Neural cell (in vitro differentiated cells): ENCODE results near the gene DENND10. TPM values are rescaled to one million over a fixed set of nuclear protein-coding genes. Genes with fewer than 3 reads are reported as not detected.

Experiments used
- H2AFZ ChIP-seq: fragments of 200-600, 300-800 bp; sonication (generic), shearing (Covaris generic); 2 replicates; pipeline ENCODE4 v1.6.0; 2014; ENCODE audit warnings: low read depth, mild to moderate bottlenecking, antibody characterized with exemption, low read length, moderate library complexity
- H3F3A ChIP-seq: fragments of 200-600 bp; shearing (Covaris generic); 2 replicates; pipeline ENCODE4 v1.6.1; 2016; ENCODE audit warnings: mild to moderate bottlenecking, moderate library complexity, mixed read lengths, antibody characterized with exemption, low read length; ENCODE audit not compliant: insufficient read depth, poor library complexity, severe bottlenecking
- H3K27ac ChIP-seq: fragments of 200-600, 300-800 bp; sonication (generic), shearing (Covaris generic); 2 replicates; pipeline ENCODE4 v1.5.1; 2014; ENCODE audit warnings: mild to moderate bottlenecking, low read length, moderate library complexity
- H3K27me3 ChIP-seq: fragments of 300-800, 200-600 bp; sonication (generic), shearing (Covaris generic); 2 replicates; pipeline ENCODE4 v1.6.0; 2014; ENCODE audit warnings: mild to moderate bottlenecking, low read depth, low read length, moderate library complexity; ENCODE audit not compliant: insufficient read depth
- H3K36me3 ChIP-seq: fragments of 300-800, 200-600 bp; sonication (generic), shearing (Covaris generic); 2 replicates; pipeline ENCODE4 v1.5.1; 2014; ENCODE audit warnings: mild to moderate bottlenecking, antibody characterized with exemption, low read length, moderate library complexity; ENCODE audit not compliant: insufficient read depth
- H3K4me2 ChIP-seq: fragments of 300-800, 200-600 bp; sonication (generic), shearing (Covaris generic); 2 replicates; pipeline ENCODE4 v1.6.0; 2014; ENCODE audit warnings: mild to moderate bottlenecking, low read length
- H3K4me3 ChIP-seq: fragments of 300-800, 200-600 bp; sonication (generic), shearing (Covaris generic); 2 replicates; pipeline ENCODE4 v1.5.1; 2014; ENCODE audit warnings: mild to moderate bottlenecking, low read length, moderate library complexity
- H3K79me2 ChIP-seq: fragments of 200-600 bp; shearing (Covaris generic); replicated peaks from 2 replicates; pipeline ENCODE4 v1.6.0; 2014; ENCODE audit warnings: mild to moderate bottlenecking, low read length, moderate library complexity; ENCODE audit not compliant: insufficient read depth
- H3K9ac ChIP-seq: fragments of 300-800, 200-600 bp; sonication (generic), shearing (Covaris generic); 2 replicates; pipeline ENCODE4 v1.6.1; 2016; ENCODE audit warnings: mild to moderate bottlenecking, low read length, mixed read lengths
- H3K9me2 ChIP-seq: fragments of 200-600 bp; shearing (Covaris generic); 2 replicates; pipeline ENCODE4 v1.6.1; 2016; ENCODE audit warnings: mild to moderate bottlenecking, low read length, mixed read lengths; ENCODE audit not compliant: insufficient read depth
- H3K9me3 ChIP-seq: fragments of 200-600, 300-800 bp; sonication (generic), shearing (Covaris generic); 2 replicates; pipeline ENCODE4 v1.6.1; 2016; ENCODE audit warnings: mild to moderate bottlenecking, mixed run types, low read length, moderate library complexity, mixed read lengths
- H4K20me1 ChIP-seq: fragments of 200-600 bp; shearing (Covaris generic); 2 replicates; pipeline ENCODE4 v1.6.1; 2016; ENCODE audit warnings: mild to moderate bottlenecking, mixed run types; ENCODE audit not compliant: insufficient read depth
- CTCF ChIP-seq: fragments of 450-650 bp; IDR thresholded peaks from 2 replicates; pipeline ENCODE4 v1.5.1; 2014; ENCODE audit warnings: antibody characterized with exemption, mild to moderate bottlenecking, moderate library complexity; ENCODE audit not compliant: poor library complexity, severe bottlenecking
- EP300 ChIP-seq: fragments of 450-650 bp; conservative IDR thresholded peaks from 2 replicates; pipeline ENCODE4 v1.6.1; 2014; ENCODE audit warnings: antibody characterized with exemption, mild to moderate bottlenecking, moderate library complexity; ENCODE audit not compliant: poor library complexity, severe bottlenecking
- EZH2 ChIP-seq: fragments of 200-600, 300-800 bp; shearing (Covaris generic), sonication (generic); IDR thresholded peaks from 2 replicates; pipeline ENCODE4 v1.6.1; 2014; ENCODE audit warnings: antibody characterized with exemption, low read length, borderline replicate concordance, mild to moderate bottlenecking; ENCODE audit not compliant: insufficient read depth, poor library complexity, severe bottlenecking
- MXI1 ChIP-seq: fragments of 450-650 bp; conservative IDR thresholded peaks from 2 replicates; pipeline ENCODE4 v1.6.1; 2014; ENCODE audit warnings: antibody characterized with exemption, mild to moderate bottlenecking; ENCODE audit not compliant: poor library complexity, severe bottlenecking
- POLR2AphosphoS5 ChIP-seq: IDR thresholded peaks from 2 replicates; pipeline ENCODE4 v1.6.1; 2012
- RAD21 ChIP-seq: fragments of 450-650 bp; conservative IDR thresholded peaks from 2 replicates; pipeline ENCODE4 v1.6.1; 2014; ENCODE audit warnings: antibody characterized with exemption, mild to moderate bottlenecking, moderate library complexity
- REST ChIP-seq: IDR thresholded peaks from 2 replicates; pipeline ENCODE4 v1.6.1; 2012; ENCODE audit warnings: borderline replicate concordance
- SMC3 ChIP-seq: fragments of 450-650 bp; conservative IDR thresholded peaks from 2 replicates; pipeline ENCODE4 v1.6.1; 2014; ENCODE audit warnings: antibody characterized with exemption, mild to moderate bottlenecking, moderate library complexity; ENCODE audit not compliant: poor library complexity
- TAF1 ChIP-seq: IDR thresholded peaks from 2 replicates; pipeline ENCODE4 v1.6.1; 2012; ENCODE audit warnings: low read depth
- polyA plus RNA-seq: library from polyadenylated mRNA; depleted of rRNA; stranded (reverse); fragments of >200 nt; gene quantifications from 2 replicates; pipeline ENCODE4 v1.2.3, GENCODE V29; 2014

The DENND10 gene
- polyA plus RNA-seq, 1 donor from 2014 or later, result 81.6 TPM

GRCh38 chr10:119165171-119166117 lies 61.5 kb downstream of the DENND10 start, which contains the start of gene SFXN4:
TSS of gene SFXN4 (minus strand) at chr10:119165714. CDS start at chr10:119165647, 67 bp downstream.
- no peaks in the 10 kb centered on the region for H3K9me2 ChIP-seq
- H3K4me3 ChIP-seq, result peak within 1 kb of the TSS; percentile 81
- no peaks in the 10 kb centered on the region for H4K20me1 ChIP-seq
- H3K79me2 ChIP-seq, result no peaks in the 10 kb centered on the region
- no peak within 1 kb of the TSS for H3K27ac ChIP-seq
- H3F3A ChIP-seq, result no peaks in the 10 kb centered on the region
- TF ChIP-seq SMC3 (peak; percentile 13), TAF1 (no peak), RAD21 (no peak), POLR2AphosphoS5 (peak; percentile 47), EZH2 (no peak), REST (peak; percentile 5), CTCF (peak; percentile 17), MXI1 (peak; percentile 81), EP300 (peak; percentile 14)
- H2AFZ ChIP-seq, result peak within 1 kb of the TSS; percentile 40
- peaks cover 9% of the 10 kb centered on the region for H3K27me3 ChIP-seq
- peaks cover 3% of the 10 kb centered on the region for H3K36me3 ChIP-seq
- H3K4me2 ChIP-seq, result peak within 1 kb of the TSS; percentile 31
- no peaks in the 10 kb centered on the region for H3K9me3 ChIP-seq
- peak within 1 kb of the TSS; percentile 67 for H3K9ac ChIP-seq

- Histone ChIP-seq H3K27me3 (peaks cover 9% of the 10 kb centered on the region), H3K9me3 (no peaks in the 10 kb centered on the region), H3K4me2 (no peak overlapping the region), H3K9me2 (no peaks in the 10 kb centered on the region), H3K79me2 (no peaks in the 10 kb centered on the region), H3K9ac (peak overlapping the region; percentile 67), H3K27ac (no peak overlapping the region), H2AFZ (peak overlapping the region; percentile 40), H4K20me1 (no peaks in the 10 kb centered on the region), H3F3A (no peaks in the 10 kb centered on the region), H3K4me3 (peak overlapping the region; percentile 81), H3K36me3 (peaks cover 3% of the 10 kb centered on the region)
- TF ChIP-seq REST (no peak), CTCF (no peak), TAF1 (no peak), POLR2AphosphoS5 (no peak), EP300 (no peak), EZH2 (no peak), RAD21 (no peak), SMC3 (no peak), MXI1 (no peak)
These were observed 62.2 kb downstream of the DENND10 start for GRCh38 chr10:119166118-119166500.
